ENCODE measurements around the gene FKBP11. TPM values are rescaled to one million over a fixed set of nuclear protein-coding genes. Genes with fewer than 3 reads are reported as not detected.

Gene FKBP11
- total RNA-seq, 1 experiment from 2014 or later: 18.5 TPM

- Histone ChIP-seq H3K27me3 (ENCODE audit: insufficient read depth, low read length) (no peaks in the 10 kb centered on the region), H3K4me1 (ENCODE audit: control insufficient read depth in 1 of 2, insufficient read depth in 2 of 2, low read length in 2 of 2) (peaks cover 6 to 20% of the 10 kb centered on the region in 2 experiments; a peak in 3 of 4 replicates), H2AFZ (ENCODE audit: low read depth, low read length, poor library complexity, severe bottlenecking) (no peak overlapping the region), H3K36me3 (ENCODE audit: control insufficient read depth in 1 of 2, insufficient read depth in 2 of 2, low read length in 2 of 2) (no peaks in the 10 kb centered on the region), H3K9ac (ENCODE audit: low read length) (no peak overlapping the region), H3K27ac (ENCODE audit: low read depth, low read length) (no peak overlapping the region), H4K20me1 (ENCODE audit: insufficient read depth) (no peaks in the 10 kb centered on the region), H3K9me2 (ENCODE audit: insufficient read depth) (no peaks in the 10 kb centered on the region), H3K79me2 (ENCODE audit: insufficient read depth, low read length) (peaks cover 9% of the 10 kb centered on the region; the same call in 1 of the 2 replicates), H3K4me3 (replicated peaks in 1 of 2; ENCODE audit: low read depth in 1 of 2, low read length in 2 of 2) (no peak overlapping the region), H3K4me2 (ENCODE audit: low read length) (no peak overlapping the region), H3K9me3 (ENCODE audit: control insufficient read depth in 1 of 2, insufficient read depth in 1 of 2, low read depth in 1 of 2, low read length in 2 of 2) (no peaks in the 10 kb centered on the region)
- no peak for TF ChIP-seq SRF (IDR thresholded peaks at IDR 0.05; ENCODE audit: low read depth)
- no peak for TF ChIP-seq RAD21 (IDR thresholded peaks at IDR 0.05; ENCODE audit: low read depth)
- TF ChIP-seq, protein P1, sequence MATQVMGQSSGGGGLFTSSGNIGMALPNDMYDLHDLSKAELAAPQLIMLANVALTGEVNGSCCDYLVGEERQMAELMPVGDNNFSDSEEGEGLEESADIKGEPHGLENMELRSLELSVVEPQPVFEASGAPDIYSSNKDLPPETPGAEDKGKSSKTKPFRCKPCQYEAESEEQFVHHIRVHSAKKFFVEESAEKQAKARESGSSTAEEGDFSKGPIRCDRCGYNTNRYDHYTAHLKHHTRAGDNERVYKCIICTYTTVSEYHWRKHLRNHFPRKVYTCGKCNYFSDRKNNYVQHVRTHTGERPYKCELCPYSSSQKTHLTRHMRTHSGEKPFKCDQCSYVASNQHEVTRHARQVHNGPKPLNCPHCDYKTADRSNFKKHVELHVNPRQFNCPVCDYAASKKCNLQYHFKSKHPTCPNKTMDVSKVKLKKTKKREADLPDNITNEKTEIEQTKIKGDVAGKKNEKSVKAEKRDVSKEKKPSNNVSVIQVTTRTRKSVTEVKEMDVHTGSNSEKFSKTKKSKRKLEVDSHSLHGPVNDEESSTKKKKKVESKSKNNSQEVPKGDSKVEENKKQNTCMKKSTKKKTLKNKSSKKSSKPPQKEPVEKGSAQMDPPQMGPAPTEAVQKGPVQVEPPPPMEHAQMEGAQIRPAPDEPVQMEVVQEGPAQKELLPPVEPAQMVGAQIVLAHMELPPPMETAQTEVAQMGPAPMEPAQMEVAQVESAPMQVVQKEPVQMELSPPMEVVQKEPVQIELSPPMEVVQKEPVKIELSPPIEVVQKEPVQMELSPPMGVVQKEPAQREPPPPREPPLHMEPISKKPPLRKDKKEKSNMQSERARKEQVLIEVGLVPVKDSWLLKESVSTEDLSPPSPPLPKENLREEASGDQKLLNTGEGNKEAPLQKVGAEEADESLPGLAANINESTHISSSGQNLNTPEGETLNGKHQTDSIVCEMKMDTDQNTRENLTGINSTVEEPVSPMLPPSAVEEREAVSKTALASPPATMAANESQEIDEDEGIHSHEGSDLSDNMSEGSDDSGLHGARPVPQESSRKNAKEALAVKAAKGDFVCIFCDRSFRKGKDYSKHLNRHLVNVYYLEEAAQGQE (IDR thresholded peaks at IDR 0.05; ENCODE audit: low read depth): no peak
- no peak for TF ChIP-seq SIN3A (IDR thresholded peaks at IDR 0.05; ENCODE audit: low read depth)
- TF ChIP-seq FOSL1 (IDR thresholded peaks at IDR 0.05; ENCODE audit: low read depth): no peak
- no peak for TF ChIP-seq SP1 (IDR thresholded peaks at IDR 0.05; ENCODE audit: low read depth)
- no TSS peak for BruUV-seq (replicated peaks)
- ATAC-seq (no peak), DNase-seq (ENCODE audit: low read depth, low spot score) (no peak)
- CTCF ChIA-PET: no interaction called here
- RAD21 ChIA-PET (ENCODE audit: low non-redundant PET in 1 of 2, low total read pairs in 2 of 2, uncharacterized antibody in 2 of 2, unreplicated experiment in 2 of 2): no interaction called here
- POLR2A ChIA-PET: no interaction called here
- intact Hi-C loops (cut with micrococcal nuclease): no loop called here
Observed at GRCh38 chr12:48969160-48969771, 44.0 kb upstream of the FKBP11 start.
